Measurements from ENCODE around the gene UGP2.

DNA sequence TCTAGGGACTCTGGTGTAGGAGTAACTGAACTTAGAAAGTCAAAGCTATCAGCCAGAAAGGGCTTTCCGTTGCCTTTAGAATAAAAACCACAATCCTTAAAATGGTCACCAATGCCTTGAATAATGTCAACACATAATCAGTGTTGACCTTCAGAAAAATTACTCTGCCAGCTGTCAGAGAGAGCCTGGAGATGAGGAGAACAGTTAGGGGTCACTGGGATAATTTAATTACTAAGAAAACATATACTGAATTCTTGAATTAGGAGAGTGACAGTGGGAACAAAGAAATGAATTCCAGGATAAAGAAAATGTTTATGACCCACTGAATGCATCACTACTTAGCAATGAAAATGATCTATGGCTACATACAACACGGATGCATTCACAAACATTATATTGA is 23.4 kb upstream of the UGP2 start:
- TF ChIP-seq, protein P1, sequence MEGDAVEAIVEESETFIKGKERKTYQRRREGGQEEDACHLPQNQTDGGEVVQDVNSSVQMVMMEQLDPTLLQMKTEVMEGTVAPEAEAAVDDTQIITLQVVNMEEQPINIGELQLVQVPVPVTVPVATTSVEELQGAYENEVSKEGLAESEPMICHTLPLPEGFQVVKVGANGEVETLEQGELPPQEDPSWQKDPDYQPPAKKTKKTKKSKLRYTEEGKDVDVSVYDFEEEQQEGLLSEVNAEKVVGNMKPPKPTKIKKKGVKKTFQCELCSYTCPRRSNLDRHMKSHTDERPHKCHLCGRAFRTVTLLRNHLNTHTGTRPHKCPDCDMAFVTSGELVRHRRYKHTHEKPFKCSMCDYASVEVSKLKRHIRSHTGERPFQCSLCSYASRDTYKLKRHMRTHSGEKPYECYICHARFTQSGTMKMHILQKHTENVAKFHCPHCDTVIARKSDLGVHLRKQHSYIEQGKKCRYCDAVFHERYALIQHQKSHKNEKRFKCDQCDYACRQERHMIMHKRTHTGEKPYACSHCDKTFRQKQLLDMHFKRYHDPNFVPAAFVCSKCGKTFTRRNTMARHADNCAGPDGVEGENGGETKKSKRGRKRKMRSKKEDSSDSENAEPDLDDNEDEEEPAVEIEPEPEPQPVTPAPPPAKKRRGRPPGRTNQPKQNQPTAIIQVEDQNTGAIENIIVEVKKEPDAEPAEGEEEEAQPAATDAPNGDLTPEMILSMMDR (IDR thresholded peaks at IDR 0.05) = no peak
- no peak for TF ChIP-seq RCOR1 (IDR thresholded peaks at IDR 0.05; ENCODE audit: low read depth, low read length)
- TF ChIP-seq CHD4 (IDR thresholded peaks at IDR 0.05; ENCODE audit: borderline replicate concordance) = no peak
